HEK293T (cell line): ENCODE data around the gene TAOK3.

Source experiments
- ARNT ChIP-seq: fragments of 450-650 bp; IDR thresholded peaks from 2 replicates; pipeline ENCODE4 v1.6.1; 2017; ENCODE audit warnings: mild to moderate bottlenecking
- FOXK2 ChIP-seq: fragments of 450-650 bp; IDR thresholded peaks from 2 replicates; pipeline ENCODE4 v1.6.1; 2016; ENCODE audit warnings: mild to moderate bottlenecking
- FOXM1 ChIP-seq: fragments of 450-650 bp; IDR thresholded peaks from 2 replicates; pipeline ENCODE4 v1.6.1; 2017; ENCODE audit warnings: mild to moderate bottlenecking, borderline replicate concordance
- HDGF ChIP-seq: fragments of 450-650 bp; IDR thresholded peaks from 2 replicates; pipeline ENCODE4 v1.6.1; 2017; ENCODE audit warnings: antibody characterized with exemption, borderline replicate concordance
- L3MBTL2 ChIP-seq: fragments of 450-650 bp; conservative IDR thresholded peaks from 2 replicates; pipeline ENCODE4 v1.6.1; 2016; ENCODE audit warnings: mild to moderate bottlenecking
- LEF1 ChIP-seq: fragments of 450-650 bp; IDR thresholded peaks from 2 replicates; pipeline ENCODE4 v1.6.1; 2017; ENCODE audit warnings: mild to moderate bottlenecking, borderline replicate concordance
- PKNOX1 ChIP-seq: fragments of 450-650 bp; IDR thresholded peaks from 2 replicates; pipeline ENCODE4 v1.6.1; 2016
- SP1 ChIP-seq: fragments of 450-650 bp; IDR thresholded peaks from 2 replicates; pipeline ENCODE4 v1.6.1; 2017
- SUZ12 ChIP-seq: fragments of 450-650 bp; IDR thresholded peaks from 2 replicates; pipeline ENCODE4 v1.6.1; 2016; ENCODE audit warnings: mild to moderate bottlenecking
- TARDBP ChIP-seq: fragments of 450-650 bp; IDR thresholded peaks from 2 replicates; pipeline ENCODE4 v1.6.1; 2016
- ZNF384 ChIP-seq: fragments of 450-650 bp; IDR thresholded peaks from 2 replicates; pipeline ENCODE4 v1.6.1; 2016

- TF ChIP-seq LEF1 = no peak
- no peak for TF ChIP-seq HDGF
- no peak for TF ChIP-seq ZNF384
- no peak for TF ChIP-seq PKNOX1
- no peak for TF ChIP-seq FOXM1
- no peak for TF ChIP-seq SP1
- TF ChIP-seq SUZ12 = no peak
- no peak for TF ChIP-seq TARDBP
- no peak for TF ChIP-seq ARNT
- no peak for TF ChIP-seq L3MBTL2
- TF ChIP-seq FOXK2 = no peak
Measured at GRCh38 chr12:118189741-118190191, 182.9 kb downstream of the TAOK3 start.
